ENCODE data around the gene SLC4A1. TPM values are rescaled to one million over a fixed set of nuclear protein-coding genes. Genes with fewer than 3 reads are reported as not detected.

Gene SLC4A1
- total RNA-seq, 1 experiment from 2014 or later, result not detected

GRCh38 chr17:44232061-44232460 lies 35.9 kb downstream of the SLC4A1 start (continued):
- TF ChIP-seq NR2C2 (CRISPR knock-in tag; IDR thresholded peaks at IDR 0.05) (no peak), FOXK1 (CRISPR knock-in tag; IDR thresholded peaks at IDR 0.05) (no peak), ZNF138 (CRISPR knock-in tag; conservative IDR thresholded peaks at IDR 0.05) (no peak), MXD4 (CRISPR knock-in tag; IDR thresholded peaks at IDR 0.05; ENCODE audit: borderline replicate concordance) (no peak), MAX (CRISPR knock-in tag; IDR thresholded peaks at IDR 0.05) (no peak)

GRCh38 chr17:44230140-44230539 lies 37.8 kb downstream of the SLC4A1 start:
- ATAC-seq, result no peak

GRCh38 chr17:44229090-44229489 lies 38.8 kb downstream of the SLC4A1 start:
- CTCF ChIA-PET, result interaction anchor here (1.2 to 1.9 kb wide), 4 partner anchors 8 to 25 kb away, joined by 4 to 7 read pairs (median 4); no protein-coding TSS in a partner anchor
- POLR2A ChIA-PET, result interaction anchor here (0.8 kb wide), 1 partner anchor 88 kb away, joined by 3 read pairs; no protein-coding TSS in a partner anchor
- TF ChIP-seq ZNF512 (CRISPR knock-in tag; IDR thresholded peaks at IDR 0.05; ENCODE audit: borderline replicate concordance) (no peak), GABPB1 (CRISPR knock-in tag; IDR thresholded peaks at IDR 0.05) (no peak), RORB (CRISPR knock-in tag; IDR thresholded peaks at IDR 0.05) (no peak), USF1 (CRISPR knock-in tag; IDR thresholded peaks at IDR 0.05) (no peak), E2F5 (CRISPR knock-in tag; IDR thresholded peaks at IDR 0.05) (no peak), ZSCAN18 (CRISPR knock-in tag; IDR thresholded peaks at IDR 0.05) (no peak), HMGA2 (CRISPR knock-in tag; IDR thresholded peaks at IDR 0.05) (no peak), NFATC4 (CRISPR knock-in tag; IDR thresholded peaks at IDR 0.05) (no peak), ZNF532 (CRISPR knock-in tag; IDR thresholded peaks at IDR 0.05; ENCODE audit: borderline replicate concordance) (no peak), HMGXB4 (CRISPR knock-in tag; IDR thresholded peaks at IDR 0.05) (no peak), GTF2I (CRISPR knock-in tag; conservative IDR thresholded peaks at IDR 0.05) (no peak), ZNF423 (CRISPR knock-in tag; IDR thresholded peaks at IDR 0.05) (no peak), KAT7 (CRISPR knock-in tag; IDR thresholded peaks at IDR 0.05; ENCODE audit: borderline replicate concordance) (no peak), PRRX2 (CRISPR knock-in tag; IDR thresholded peaks at IDR 0.05) (no peak)

More at GRCh38 chr17:44230140-44230539, 37.8 kb downstream of the SLC4A1 start:
- Mint-ChIP-seq H3K27me3 (ENCODE audit: low read depth) (no peaks in the 10 kb centered on the region; the same call in 1 of the 2 replicates), H3K4me1 (no peaks in the 10 kb centered on the region), H3K9me3 (no peaks in the 10 kb centered on the region), H3K4me3 (no peak overlapping the region), H3K27ac (no peak overlapping the region), H3K36me3 (no peaks in the 10 kb centered on the region)
- POLR2A ChIA-PET, result no interaction called here
- CTCF ChIA-PET, result interaction anchor here (0.7 to 1.9 kb wide), 5 partner anchors 9 to 26 kb away, joined by 4 to 7 read pairs (median 4); no protein-coding TSS in a partner anchor
- no peak for DNase-seq (ENCODE audit: low spot score)
- no peak for TF ChIP-seq NR3C1 (CRISPR knock-in tag; conservative IDR thresholded peaks at IDR 0.05; ENCODE audit: low read depth)

More at GRCh38 chr17:44229090-44229489, 38.8 kb downstream of the SLC4A1 start:
- Mint-ChIP-seq H3K4me1 (no peaks in the 10 kb centered on the region), H3K27me3 (ENCODE audit: low read depth) (no peaks in the 10 kb centered on the region), H3K9me3 (no peaks in the 10 kb centered on the region), H3K27ac (no peak overlapping the region), H3K36me3 (no peaks in the 10 kb centered on the region), H3K4me3 (no peak overlapping the region)
- ATAC-seq, result no peak
- DNase-seq (ENCODE audit: low spot score), result no peak
